HepG2 (cell line): ENCODE results near the gene DOCK1. TPM values are rescaled to one million over a fixed set of nuclear protein-coding genes. Genes with fewer than 3 reads are reported as not detected.

Source experiments
- ATAC-seq: fragments of 200-7000 bp; cut with Tn5 transposase; 3 replicates; pipeline ENCODE4 v1.9.1; 2020; ENCODE audit warnings: mild to moderate bottlenecking, moderate library complexity
- BruUV-seq: library from RNA; stranded (reverse); fragments of 400-500 nt; replicated peaks from 2 replicates; lab custom pipeline; 2021; lab: Mats Ljungman, UMichigan
- CTCF ChIA-PET: fragments of 300-600 bp; formaldehyde crosslinking; extraction: SDS; loops from one replicate; lab custom pipeline; 2021; ENCODE audit warnings: low total read pairs, inconsistent platforms, low intra/inter-chr PET ratio; lab: Yijun Ruan, JAX
- POLR2A ChIA-PET: fragments of 350-600 bp; sonication (Branson Sonifier 250); formaldehyde crosslinking; loops from one replicate; lab custom pipeline; 2020; ENCODE audit warnings: antibody characterized with exemption, inconsistent platforms; lab: Yijun Ruan, JAX
- DNase-seq: peaks from one replicate; pipeline ENCODE4 v3.0.0-alpha.2; 2015; ENCODE audit warnings: low spot score
- FAIRE-seq: peaks from 3 replicates; lab custom pipeline; 2011; peaks lifted over from hg19 to GRCh38; lab: Jason Lieb, UNC
- H2AFZ ChIP-seq: one replicate; pipeline ENCODE4 v1.6.1; 2011; ENCODE audit warnings: low read length, inconsistent platforms
- H3K27ac ChIP-seq: fragments of 300-600 bp; 3 replicates; pipeline ENCODE4 v1.8.0; 2011; ENCODE audit warnings: mixed run types, mild to moderate bottlenecking, mixed read lengths, low read length, inconsistent platforms; ENCODE audit not compliant: insufficient read depth; ENCODE audit errors: extremely low read length
- H3K27me3 ChIP-seq, 2 experiments: fragments of 200-600 bp in 1 of 2; 2 replicates in 1 of 2; 3 replicates in 1 of 2; pipeline versions ENCODE4 v1.6.0 to v1.8.0; 2011; ENCODE audit warnings: low read length in 2 of 2, mild to moderate bottlenecking in 2 of 2, moderate library complexity in 2 of 2, inconsistent platforms in 1 of 2; ENCODE audit not compliant: insufficient read depth in 2 of 2, control insufficient read depth in 1 of 2
- H3K36me3 ChIP-seq, 2 experiments: fragments of 200-600 bp in 1 of 2; replicated peaks in 1 of 2; 2 replicates in 1 of 2; 3 replicates in 1 of 2; pipeline versions ENCODE4 v1.5.1 to v1.8.0; 2011; ENCODE audit warnings: low read length in 2 of 2, inconsistent platforms in 1 of 2; ENCODE audit not compliant: insufficient read depth in 2 of 2, control insufficient read depth in 1 of 2
- H3K4me1 ChIP-seq: 2 replicates; pipeline ENCODE4 v1.5.1; 2012; ENCODE audit warnings: low read length, inconsistent platforms; ENCODE audit not compliant: insufficient read depth
- H3K4me2 ChIP-seq: 2 replicates; pipeline ENCODE4 v1.6.0; 2011; ENCODE audit warnings: low read depth, low read length, inconsistent platforms
- H3K4me3 ChIP-seq, 3 experiments: fragments of 200-600 bp in 1 of 3; sonication (generic), shearing (Covaris generic) in 1 of 3; replicated peaks in 1 of 3; 2 replicates each; pipeline ENCODE4 v1.5.1; 2011 to 2016; ENCODE audit warnings: low read length in 3 of 3, inconsistent platforms in 2 of 3, low read depth in 2 of 3, mild to moderate bottlenecking in 2 of 3, control low read depth in 1 of 3, mixed read lengths in 1 of 3; ENCODE audit not compliant: insufficient read depth in 1 of 3
- H3K79me2 ChIP-seq: one replicate; pipeline ENCODE4 v1.6.1; 2011; ENCODE audit warnings: low read length, inconsistent platforms; ENCODE audit not compliant: insufficient read depth
- H3K9ac ChIP-seq: 2 replicates; pipeline ENCODE4 v1.6.0; 2011; ENCODE audit warnings: mild to moderate bottlenecking, low read depth, low read length, inconsistent platforms; ENCODE audit not compliant: insufficient read depth
- H3K9me3 ChIP-seq: 2 replicates; pipeline ENCODE4 v1.5.1; 2012; ENCODE audit warnings: mild to moderate bottlenecking, low read length
- H4K20me1 ChIP-seq: 2 replicates; pipeline ENCODE4 v1.6.0; 2011; ENCODE audit warnings: inconsistent platforms, mild to moderate bottlenecking, low read length, moderate library complexity; ENCODE audit not compliant: insufficient read depth
- HES4 ChIP-seq: sonication (generic); formaldehyde crosslinking; IDR thresholded peaks from 2 replicates; pipeline ENCODE4 v1.9.0; 2021; ENCODE audit warnings: mild to moderate bottlenecking, missing genetic modification reagents, borderline replicate concordance
- MATR3 ChIP-seq: sonication (generic); formaldehyde crosslinking; IDR thresholded peaks from 2 replicates; pipeline ENCODE4 v1.4.0; 2020; ENCODE audit warnings: missing genetic modification reagents
- MTA1 ChIP-seq: sonication (generic); formaldehyde crosslinking; IDR thresholded peaks from 2 replicates; pipeline ENCODE4 v1.4.0; 2020; ENCODE audit warnings: missing genetic modification reagents, mild to moderate bottlenecking, borderline replicate concordance
- TFE3 ChIP-seq: IDR thresholded peaks from 2 replicates; pipeline ENCODE4 v1.6.1; 2016
- XBP1 ChIP-seq: sonication (generic); formaldehyde crosslinking; IDR thresholded peaks from 2 replicates; pipeline ENCODE4 v1.5.0; 2020; ENCODE audit warnings: missing genetic modification reagents
- ZGPAT ChIP-seq: IDR thresholded peaks from 2 replicates; pipeline ENCODE4 v1.6.1; 2016; ENCODE audit warnings: mild to moderate bottlenecking
- ZNF138 ChIP-seq: sonication (generic); formaldehyde crosslinking; IDR thresholded peaks from 2 replicates; pipeline ENCODE4 v1.5.0; 2020; ENCODE audit warnings: mild to moderate bottlenecking, low read depth, missing genetic modification reagents
- ZNF274 ChIP-seq: sonication (generic); formaldehyde crosslinking; IDR thresholded peaks from 2 replicates; pipeline ENCODE4 v1.5.1; 2020; ENCODE audit warnings: mild to moderate bottlenecking, missing genetic modification reagents
- ZNF329 ChIP-seq: sonication (generic); formaldehyde crosslinking; IDR thresholded peaks from 2 replicates; pipeline ENCODE4 v1.9.0; 2021; ENCODE audit warnings: low read depth, mild to moderate bottlenecking, missing genetic modification reagents
- ZNF670 ChIP-seq: sonication (generic); formaldehyde crosslinking; IDR thresholded peaks from 2 replicates; pipeline ENCODE4 v1.8.0; 2022; ENCODE audit warnings: mild to moderate bottlenecking, missing genetic modification reagents, borderline replicate concordance
- WGBS: methylation state at CpG from one replicate; pipeline ENCODE4 v1.1.6; 2017; ENCODE audit warnings: low lambda C conversion rate; 5-methylcytosine and 5-hydroxymethylcytosine counted together
- in situ Hi-C: cut with HindIII; loops from 2 replicates; pipeline ENCODE4 v1.10.0; 2017; ENCODE audit warnings: low pct_unique_long_range_greater_than_20kb; ENCODE audit not compliant: extremely low pct_ligation_motif_present
- intact Hi-C: fragments of 100-400 bp; cut with micrococcal nuclease; formaldehyde crosslinking; loops from one replicate; pipeline ENCODE4 v1.10.0; 2022; ENCODE audit not compliant: unreplicated experiment
- polyA plus RNA-seq, 8 experiments: library from polyadenylated mRNA; depleted of rRNA in 3 of 8; stranded (reverse) in 7 of 8; unstranded in 1 of 8; fragments of >200 nt; fragmentation: Illumina TruSeq in 4 of 8; extraction: Trizol in 4 of 8; gene quantifications; 2 replicates each; pipeline versions ENCODE4 v1.2.1 to v1.2.3, GENCODE V29; 2011 to 2016; ENCODE audit warnings: low read depth in 4 of 8, missing spikeins in 1 of 8, mixed read lengths in 1 of 8; ENCODE audit not compliant: insufficient read depth in 1 of 8
- total RNA-seq, 5 experiments: library from RNA; depleted of rRNA; stranded (reverse); fragments of >200 nt; fragmentation: Illumina TruSeq; extraction: Trizol; gene quantifications; 2 replicates each; pipeline ENCODE4 v1.2.3, GENCODE V29; 2016; ENCODE audit warnings: low read depth in 1 of 5
- TF ChIP-seq, protein P1 (sequence below): sonication (generic); formaldehyde crosslinking; IDR thresholded peaks from 2 replicates; pipeline ENCODE4 v1.8.1; 2023; ENCODE audit warnings: mild to moderate bottlenecking, moderate library complexity, missing genetic modification reagents
- TF ChIP-seq, protein P2 (sequence below): sonication (generic); formaldehyde crosslinking; IDR thresholded peaks from 2 replicates; pipeline ENCODE4 v1.4.0; 2020; ENCODE audit warnings: mild to moderate bottlenecking, low read depth, missing genetic modification reagents

DOCK1 gene
- total and polyA plus RNA-seq, 2 of the 13 experiments (the other 11 are each of a cell fraction or from before 2014, with no cell fraction given), result 8.3 to 25.5 TPM

DNA sequence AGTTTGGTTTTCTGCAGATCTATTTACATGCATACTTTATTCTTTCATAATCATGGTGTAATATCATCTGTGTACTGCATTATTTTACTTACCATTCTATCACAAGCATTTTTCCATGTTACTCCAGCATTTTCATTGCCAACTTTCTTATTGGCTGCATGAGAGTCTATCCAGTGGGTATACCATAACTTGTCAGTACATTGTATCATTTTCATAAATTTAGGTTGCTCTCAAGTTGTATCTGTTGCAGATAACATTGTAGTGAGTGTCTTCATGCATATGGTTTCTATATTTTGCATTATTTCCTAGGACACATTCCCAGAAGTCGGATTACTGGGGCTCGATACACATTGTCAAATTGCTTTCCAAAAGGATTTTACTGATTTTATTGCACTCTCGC, 378.3 kb downstream of the DOCK1 start:
- H3K4me1 ChIP-seq, result peaks cover 33% of the 10 kb centered on the region
- FAIRE-seq (no peak), DNase-seq (no peak), ATAC-seq (no peak)
- BruUV-seq, result no TSS peak
- intact Hi-C loops, result no loop called here
- H3K36me3 ChIP-seq, result 0 out of 5 replicates have a peak, but pooled peaks cover 0 to 1% of the 10 kb centered on the region in 2 experiments
- H3K79me2 ChIP-seq, result no peaks in the 10 kb centered on the region
- H3K4me2 ChIP-seq, result no peak overlapping the region
- POLR2A ChIA-PET, result no interaction called here
- peaks cover 15% of the 10 kb centered on the region for H3K9me3 ChIP-seq
- CTCF ChIA-PET, result no interaction called here
- no peak overlapping the region for H3K27ac ChIP-seq
- no peak overlapping the region for H3K4me3 ChIP-seq
- H2AFZ ChIP-seq, result no peak overlapping the region
- TF ChIP-seq, protein P1, sequence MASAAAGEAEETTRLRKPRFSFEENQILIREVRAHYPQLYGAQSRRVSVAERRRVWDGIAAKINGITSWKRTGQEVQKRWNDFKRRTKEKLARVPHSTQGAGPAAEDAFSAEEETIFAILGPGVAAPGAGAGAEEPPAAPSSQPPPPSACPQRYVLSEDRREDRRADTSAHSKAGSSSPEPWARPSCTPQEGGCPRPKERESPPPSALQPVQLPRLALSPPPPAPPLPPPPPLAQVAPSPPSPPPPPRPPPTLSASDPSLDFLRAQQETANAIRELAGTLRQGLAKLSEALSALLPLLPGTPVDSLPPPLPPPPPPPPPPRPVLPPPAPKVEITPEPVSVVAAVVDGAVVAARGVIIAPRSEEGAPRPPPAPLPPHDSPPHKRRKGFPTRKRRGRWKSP (CRISPR knock-in tag), result no peak
- TF ChIP-seq, protein P2, sequence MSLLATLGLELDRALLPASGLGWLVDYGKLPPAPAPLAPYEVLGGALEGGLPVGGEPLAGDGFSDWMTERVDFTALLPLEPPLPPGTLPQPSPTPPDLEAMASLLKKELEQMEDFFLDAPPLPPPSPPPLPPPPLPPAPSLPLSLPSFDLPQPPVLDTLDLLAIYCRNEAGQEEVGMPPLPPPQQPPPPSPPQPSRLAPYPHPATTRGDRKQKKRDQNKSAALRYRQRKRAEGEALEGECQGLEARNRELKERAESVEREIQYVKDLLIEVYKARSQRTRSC, result no peak
- TF ChIP-seq HES4 (CRISPR knock-in tag), result no peak
- H3K9ac ChIP-seq, result no peak overlapping the region
- in situ Hi-C loops, result no loop called here
- no peaks in the 10 kb centered on the region for H4K20me1 ChIP-seq
- H3K27me3 ChIP-seq, result no peaks in the 10 kb centered on the region
- 98% methylated on average over 3 of the region's 3 CpGs for WGBS

DNA sequence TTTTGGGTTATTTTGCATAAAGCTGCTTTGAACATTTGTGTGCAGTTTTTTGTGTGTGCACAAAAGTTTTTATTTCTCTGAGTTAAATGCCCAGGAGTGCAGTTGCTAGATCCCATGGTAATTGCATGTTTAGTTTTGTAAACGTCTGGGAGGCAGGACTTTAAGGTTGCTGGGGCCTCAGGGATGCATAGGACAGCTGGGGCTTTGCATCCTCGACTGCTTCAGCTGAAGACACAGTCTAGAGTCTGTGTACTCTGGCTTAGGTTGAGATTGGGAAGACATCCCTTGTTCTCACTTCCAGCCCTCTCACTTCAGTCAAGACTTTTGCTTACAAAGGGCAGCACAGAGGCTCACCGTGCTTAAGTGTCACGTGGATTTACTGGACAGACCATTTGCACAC, 385.6 kb downstream of the DOCK1 start:
- H2AFZ ChIP-seq, result no peak overlapping the region
- H3K4me1 ChIP-seq, result no peaks in the 10 kb centered on the region
- DNase-seq, result no peak
- no peak for ATAC-seq
- intact Hi-C loops (no loop called here), in situ Hi-C loops (no loop called here)
- H3K4me2 ChIP-seq, result no peak overlapping the region
- FAIRE-seq, result no peak
- H3K27me3 ChIP-seq, result no peaks in the 10 kb centered on the region
- WGBS, result 86% methylated on average over 4 of the region's 4 CpGs
- POLR2A ChIA-PET, result interaction anchor here (2.1 kb wide), 1 partner anchor 10 kb away, joined by 7 read pairs; no protein-coding TSS in a partner anchor
- H4K20me1 ChIP-seq, result no peaks in the 10 kb centered on the region
- H3K27ac ChIP-seq, result no peak overlapping the region
- no TSS peak for BruUV-seq
- no peak overlapping the region for H3K4me3 ChIP-seq
- no peak overlapping the region for H3K9ac ChIP-seq
- H3K36me3 ChIP-seq, result no peaks in the 10 kb centered on the region
- no peaks in the 10 kb centered on the region for H3K79me2 ChIP-seq
- CTCF ChIA-PET, result no interaction called here
- peaks cover 17% of the 10 kb centered on the region for H3K9me3 ChIP-seq
- TF ChIP-seq XBP1 (CRISPR knock-in tag) (no peak), ZNF274 (CRISPR knock-in tag) (no peak), ZNF329 (CRISPR knock-in tag) (no peak), ZNF138 (no peak), MTA1 (no peak), TFE3 (no peak), MATR3 (CRISPR knock-in tag) (no peak), ZGPAT (CRISPR knock-in tag) (no peak), ZNF670 (CRISPR knock-in tag) (no peak)
